ENCODE results near the gene UBE2Q1.

- TF ChIP-seq, protein P1, sequence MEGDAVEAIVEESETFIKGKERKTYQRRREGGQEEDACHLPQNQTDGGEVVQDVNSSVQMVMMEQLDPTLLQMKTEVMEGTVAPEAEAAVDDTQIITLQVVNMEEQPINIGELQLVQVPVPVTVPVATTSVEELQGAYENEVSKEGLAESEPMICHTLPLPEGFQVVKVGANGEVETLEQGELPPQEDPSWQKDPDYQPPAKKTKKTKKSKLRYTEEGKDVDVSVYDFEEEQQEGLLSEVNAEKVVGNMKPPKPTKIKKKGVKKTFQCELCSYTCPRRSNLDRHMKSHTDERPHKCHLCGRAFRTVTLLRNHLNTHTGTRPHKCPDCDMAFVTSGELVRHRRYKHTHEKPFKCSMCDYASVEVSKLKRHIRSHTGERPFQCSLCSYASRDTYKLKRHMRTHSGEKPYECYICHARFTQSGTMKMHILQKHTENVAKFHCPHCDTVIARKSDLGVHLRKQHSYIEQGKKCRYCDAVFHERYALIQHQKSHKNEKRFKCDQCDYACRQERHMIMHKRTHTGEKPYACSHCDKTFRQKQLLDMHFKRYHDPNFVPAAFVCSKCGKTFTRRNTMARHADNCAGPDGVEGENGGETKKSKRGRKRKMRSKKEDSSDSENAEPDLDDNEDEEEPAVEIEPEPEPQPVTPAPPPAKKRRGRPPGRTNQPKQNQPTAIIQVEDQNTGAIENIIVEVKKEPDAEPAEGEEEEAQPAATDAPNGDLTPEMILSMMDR (IDR thresholded peaks at IDR 0.05), result no peak
- no peak for TF ChIP-seq PRDM15 (CRISPR knock-in tag; IDR thresholded peaks at IDR 0.05)
- TF ChIP-seq ATF2 (CRISPR knock-in tag; IDR thresholded peaks at IDR 0.05; ENCODE audit: borderline replicate concordance, low read depth), result no peak
- TF ChIP-seq, protein P2, sequence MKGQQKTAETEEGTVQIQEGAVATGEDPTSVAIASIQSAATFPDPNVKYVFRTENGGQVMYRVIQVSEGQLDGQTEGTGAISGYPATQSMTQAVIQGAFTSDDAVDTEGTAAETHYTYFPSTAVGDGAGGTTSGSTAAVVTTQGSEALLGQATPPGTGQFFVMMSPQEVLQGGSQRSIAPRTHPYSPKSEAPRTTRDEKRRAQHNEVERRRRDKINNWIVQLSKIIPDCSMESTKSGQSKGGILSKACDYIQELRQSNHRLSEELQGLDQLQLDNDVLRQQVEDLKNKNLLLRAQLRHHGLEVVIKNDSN (CRISPR knock-in tag; IDR thresholded peaks at IDR 0.05), result no peak
- no peak for TF ChIP-seq ELF4 (CRISPR knock-in tag; IDR thresholded peaks at IDR 0.05; ENCODE audit: low read depth)
- TF ChIP-seq GABPB1 (CRISPR knock-in tag; IDR thresholded peaks at IDR 0.05), result no peak
- no peak for TF ChIP-seq MAX (CRISPR knock-in tag; IDR thresholded peaks at IDR 0.05)
- TF ChIP-seq CREB1 (CRISPR knock-in tag; IDR thresholded peaks at IDR 0.05), result no peak
- TF ChIP-seq SP1 (CRISPR knock-in tag; conservative IDR thresholded peaks at IDR 0.05), result no peak
- TF ChIP-seq, protein P3, sequence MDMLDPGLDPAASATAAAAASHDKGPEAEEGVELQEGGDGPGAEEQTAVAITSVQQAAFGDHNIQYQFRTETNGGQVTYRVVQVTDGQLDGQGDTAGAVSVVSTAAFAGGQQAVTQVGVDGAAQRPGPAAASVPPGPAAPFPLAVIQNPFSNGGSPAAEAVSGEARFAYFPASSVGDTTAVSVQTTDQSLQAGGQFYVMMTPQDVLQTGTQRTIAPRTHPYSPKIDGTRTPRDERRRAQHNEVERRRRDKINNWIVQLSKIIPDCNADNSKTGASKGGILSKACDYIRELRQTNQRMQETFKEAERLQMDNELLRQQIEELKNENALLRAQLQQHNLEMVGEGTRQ (CRISPR knock-in tag; IDR thresholded peaks at IDR 0.05), result no peak
- no peak for TF ChIP-seq HMGXB4 (CRISPR knock-in tag; IDR thresholded peaks at IDR 0.05)
- no peak for TF ChIP-seq TP53 (CRISPR knock-in tag; IDR thresholded peaks at IDR 0.05)
- TF ChIP-seq, protein P4, sequence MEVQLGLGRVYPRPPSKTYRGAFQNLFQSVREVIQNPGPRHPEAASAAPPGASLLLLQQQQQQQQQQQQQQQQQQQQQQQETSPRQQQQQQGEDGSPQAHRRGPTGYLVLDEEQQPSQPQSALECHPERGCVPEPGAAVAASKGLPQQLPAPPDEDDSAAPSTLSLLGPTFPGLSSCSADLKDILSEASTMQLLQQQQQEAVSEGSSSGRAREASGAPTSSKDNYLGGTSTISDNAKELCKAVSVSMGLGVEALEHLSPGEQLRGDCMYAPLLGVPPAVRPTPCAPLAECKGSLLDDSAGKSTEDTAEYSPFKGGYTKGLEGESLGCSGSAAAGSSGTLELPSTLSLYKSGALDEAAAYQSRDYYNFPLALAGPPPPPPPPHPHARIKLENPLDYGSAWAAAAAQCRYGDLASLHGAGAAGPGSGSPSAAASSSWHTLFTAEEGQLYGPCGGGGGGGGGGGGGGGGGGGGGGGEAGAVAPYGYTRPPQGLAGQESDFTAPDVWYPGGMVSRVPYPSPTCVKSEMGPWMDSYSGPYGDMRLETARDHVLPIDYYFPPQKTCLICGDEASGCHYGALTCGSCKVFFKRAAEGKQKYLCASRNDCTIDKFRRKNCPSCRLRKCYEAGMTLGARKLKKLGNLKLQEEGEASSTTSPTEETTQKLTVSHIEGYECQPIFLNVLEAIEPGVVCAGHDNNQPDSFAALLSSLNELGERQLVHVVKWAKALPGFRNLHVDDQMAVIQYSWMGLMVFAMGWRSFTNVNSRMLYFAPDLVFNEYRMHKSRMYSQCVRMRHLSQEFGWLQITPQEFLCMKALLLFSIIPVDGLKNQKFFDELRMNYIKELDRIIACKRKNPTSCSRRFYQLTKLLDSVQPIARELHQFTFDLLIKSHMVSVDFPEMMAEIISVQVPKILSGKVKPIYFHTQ (CRISPR knock-in tag; IDR thresholded peaks at IDR 0.05), result no peak
Measured at GRCh38 chr1:154583773-154584172, 25.3 kb upstream of the UBE2Q1 start.

Data from WTC11 (cell line).